Hematopoietic multipotent progenitor cell treated with erythropoietin and hydrocortisone succinate and interleukin-3 and kit ligand, for 6 days (in vitro differentiated cells): ENCODE data around the gene IFI30.

Experiments used
- DNase-seq: peaks from one replicate; pipeline ENCODE4 v3.0.0-alpha.2; 2015

IFI30 gene

DNA sequence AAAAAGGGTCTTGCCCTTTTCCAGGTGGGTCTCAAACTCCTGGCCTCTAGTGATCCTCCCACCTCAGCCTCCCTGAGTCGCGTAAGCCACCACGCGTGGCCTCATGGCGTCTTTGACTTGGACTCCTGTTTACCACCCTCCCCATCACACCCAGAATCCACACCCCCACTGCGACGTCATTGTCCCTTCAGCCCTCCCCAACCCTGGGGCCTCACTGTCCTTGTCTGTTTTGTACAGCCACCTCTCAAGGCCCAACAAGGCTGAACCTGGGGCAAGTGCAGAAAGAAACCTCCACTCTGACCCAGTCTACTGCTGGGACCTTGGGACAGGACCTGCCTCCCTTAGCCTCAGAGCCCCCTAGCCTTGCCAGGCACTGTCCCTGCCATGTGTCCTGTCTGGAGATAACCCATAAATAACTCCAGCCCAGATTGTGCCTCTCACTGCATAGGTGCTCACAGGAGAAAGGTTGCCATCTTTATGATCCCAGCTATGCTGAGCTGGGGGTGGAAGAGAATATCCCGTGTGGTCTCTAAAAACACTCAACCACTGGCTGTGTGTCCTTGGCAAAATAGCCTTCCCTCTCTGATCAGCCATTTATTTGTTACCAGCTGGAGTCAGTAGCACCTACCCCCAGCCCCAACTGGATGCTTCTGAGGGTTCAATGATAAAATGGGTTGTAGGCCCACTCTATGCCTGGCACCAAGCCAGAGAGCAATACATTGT, 1.8 kb upstream of the IFI30 start:
- DNase-seq, result peak; percentile 35

- DNase-seq, result no peak
Measured at GRCh38 chr19:18172331-18173053, 1.1 kb upstream of the IFI30 start.

GRCh38 chr19:18173054-18173571, 500 bp upstream of the IFI30 start:
- DNase-seq, result peak; percentile 37

DNA sequence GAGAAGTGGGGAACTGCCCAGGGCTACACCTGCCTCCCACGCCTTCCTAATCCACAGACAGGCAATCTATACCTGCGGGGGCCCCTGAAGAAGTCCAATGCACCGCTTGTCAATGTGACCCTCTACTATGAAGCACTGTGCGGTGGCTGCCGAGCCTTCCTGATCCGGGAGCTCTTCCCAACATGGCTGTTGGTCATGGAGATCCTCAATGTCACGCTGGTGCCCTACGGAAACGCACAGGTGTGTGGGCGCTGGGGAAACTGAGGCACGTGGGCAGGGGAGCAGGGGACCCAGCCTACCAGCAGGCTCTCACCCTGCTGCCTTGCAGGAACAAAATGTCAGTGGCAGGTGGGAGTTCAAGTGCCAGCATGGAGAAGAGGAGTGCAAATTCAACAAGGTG, 1.4 kb downstream of the IFI30 start:
- DNase-seq, result no peak

DNA sequence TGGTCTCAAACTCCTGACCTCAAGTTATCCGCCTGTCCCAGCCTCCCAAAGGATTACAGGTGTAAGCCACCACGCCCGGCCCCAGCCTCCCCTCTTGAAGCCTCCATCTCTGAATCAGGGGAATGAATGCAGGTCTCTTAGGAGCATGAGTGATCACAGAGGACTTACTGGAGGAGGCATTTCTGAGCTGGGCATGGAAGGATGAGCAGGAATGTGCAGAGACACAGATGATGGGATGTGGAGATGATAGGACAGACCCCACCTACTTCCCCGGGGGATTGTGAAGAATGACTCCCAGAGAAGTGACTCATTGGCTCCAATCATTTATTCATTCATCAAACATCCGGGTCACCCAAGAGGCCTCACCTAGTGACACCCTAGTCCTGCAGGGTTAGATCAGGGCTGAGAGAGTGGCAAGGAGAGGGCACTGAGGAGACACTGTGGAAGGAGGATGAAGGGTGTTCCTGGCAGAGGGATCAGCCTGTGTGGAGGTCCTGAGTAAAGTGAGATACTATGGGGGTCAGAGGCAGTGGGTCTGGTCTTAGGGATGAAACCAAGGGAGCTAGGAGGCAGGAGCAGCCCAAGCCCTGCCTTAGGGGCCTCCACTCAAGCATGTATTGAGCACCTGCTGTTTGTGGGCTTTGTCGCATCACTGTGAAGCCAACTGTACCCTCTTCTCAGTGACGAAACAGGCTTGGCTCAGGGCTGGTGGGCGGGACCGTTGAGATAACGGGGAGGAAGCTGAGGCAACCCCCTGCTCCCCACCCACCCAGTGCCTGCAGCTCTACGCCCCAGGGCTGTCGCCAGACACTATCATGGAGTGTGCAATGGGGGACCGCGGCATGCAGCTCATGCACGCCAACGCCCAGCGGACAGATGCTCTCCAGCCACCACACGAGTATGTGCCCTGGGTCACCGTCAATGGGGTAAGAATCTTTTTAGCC, 3.0 kb downstream of the IFI30 start:
- peak; percentile 65 for DNase-seq

DNA sequence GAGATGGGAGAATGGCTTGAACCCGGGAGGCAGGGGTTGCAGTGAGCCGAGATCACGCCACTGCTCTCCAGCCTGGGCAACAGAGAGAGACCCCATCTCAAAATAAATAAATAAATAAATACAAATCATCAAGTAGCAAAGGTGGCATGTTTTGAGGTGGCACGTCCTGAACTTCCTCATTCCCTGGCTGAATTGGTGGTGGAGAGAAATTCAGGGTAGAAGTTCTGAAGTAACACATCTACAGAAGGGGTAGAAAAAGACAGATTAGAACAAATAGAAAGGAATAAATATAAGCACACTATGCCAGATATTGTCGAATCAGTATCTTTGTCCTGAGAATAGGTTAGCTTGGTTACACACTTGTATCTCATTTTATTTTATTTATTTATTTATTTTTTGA, 6.3 kb downstream of the IFI30 start:
- DNase-seq, result no peak

DNA sequence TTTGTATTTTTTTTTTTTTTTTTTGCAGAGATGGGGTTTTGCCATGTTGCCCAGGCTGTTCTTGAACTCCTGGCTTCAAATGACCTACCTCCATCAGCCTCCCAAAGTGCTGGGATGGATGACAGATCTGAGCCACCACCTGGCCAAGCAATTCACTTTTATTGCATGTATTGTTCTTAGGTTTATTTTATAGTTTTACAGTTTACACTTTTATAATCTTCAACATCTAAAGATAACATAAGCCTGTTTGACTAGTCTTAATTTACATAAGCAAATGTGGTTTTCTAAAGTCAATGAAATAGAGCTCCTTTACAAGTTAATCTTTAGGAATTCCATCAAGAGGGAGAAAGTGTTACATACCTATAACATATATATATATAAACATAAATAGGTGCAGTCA, 9.9 kb downstream of the IFI30 start:
- DNase-seq, result no peak

GRCh38 chr19:18185538-18185937, 11.9 kb downstream of the IFI30 start:
- no peak for DNase-seq

DNA sequence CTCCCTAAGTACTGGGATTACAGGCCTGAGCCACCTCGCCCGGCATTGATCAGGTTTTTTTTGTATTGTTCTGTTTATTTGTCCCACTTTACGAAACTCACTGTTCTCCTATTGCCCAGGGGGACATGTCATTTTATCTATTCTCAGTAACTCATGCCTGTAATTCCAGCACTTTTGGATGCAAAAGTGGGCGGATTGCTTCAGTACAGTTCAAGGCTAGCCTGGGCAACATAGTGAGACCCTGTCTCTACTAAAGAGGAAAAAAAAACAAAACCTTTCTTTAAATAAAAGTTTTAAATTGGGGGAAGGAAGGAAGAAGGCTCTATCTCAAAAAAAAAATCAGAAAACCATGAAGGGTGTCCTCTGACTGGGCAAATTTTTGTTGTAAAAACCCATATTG, 16.7 kb downstream of the IFI30 start:
- DNase-seq, result no peak

DNA sequence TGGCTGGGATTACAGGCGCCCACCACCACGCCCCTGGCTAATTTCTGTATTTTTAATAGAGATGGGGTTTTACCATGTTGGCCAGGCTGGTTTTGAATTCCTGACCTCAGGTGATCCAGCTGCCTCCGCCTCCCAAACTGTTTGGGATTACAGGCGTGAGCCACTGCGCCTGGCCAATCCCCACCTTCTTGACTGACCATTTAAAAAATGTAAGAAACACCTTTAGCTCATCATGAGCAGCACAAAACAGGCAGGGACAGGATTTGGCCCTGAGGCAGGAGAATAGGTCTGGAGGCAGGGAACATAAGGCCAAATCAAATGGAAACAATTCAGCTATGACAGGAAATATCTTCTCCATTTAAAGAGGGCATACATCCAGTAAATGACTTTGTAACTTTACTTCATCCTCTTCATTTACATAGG, 18.0 kb downstream of the IFI30 start:
- DNase-seq, result no peak

GRCh38 chr19:18192673-18193387, 19.2 kb downstream of the IFI30 start, which contains the start of gene MPV17L2:
Gene MPV17L2, plus strand, starts transcription at chr19:18193218. Its CDS starts 64 bp downstream, at chr19:18193282.
- DNase-seq, result peak; percentile 100

DNA sequence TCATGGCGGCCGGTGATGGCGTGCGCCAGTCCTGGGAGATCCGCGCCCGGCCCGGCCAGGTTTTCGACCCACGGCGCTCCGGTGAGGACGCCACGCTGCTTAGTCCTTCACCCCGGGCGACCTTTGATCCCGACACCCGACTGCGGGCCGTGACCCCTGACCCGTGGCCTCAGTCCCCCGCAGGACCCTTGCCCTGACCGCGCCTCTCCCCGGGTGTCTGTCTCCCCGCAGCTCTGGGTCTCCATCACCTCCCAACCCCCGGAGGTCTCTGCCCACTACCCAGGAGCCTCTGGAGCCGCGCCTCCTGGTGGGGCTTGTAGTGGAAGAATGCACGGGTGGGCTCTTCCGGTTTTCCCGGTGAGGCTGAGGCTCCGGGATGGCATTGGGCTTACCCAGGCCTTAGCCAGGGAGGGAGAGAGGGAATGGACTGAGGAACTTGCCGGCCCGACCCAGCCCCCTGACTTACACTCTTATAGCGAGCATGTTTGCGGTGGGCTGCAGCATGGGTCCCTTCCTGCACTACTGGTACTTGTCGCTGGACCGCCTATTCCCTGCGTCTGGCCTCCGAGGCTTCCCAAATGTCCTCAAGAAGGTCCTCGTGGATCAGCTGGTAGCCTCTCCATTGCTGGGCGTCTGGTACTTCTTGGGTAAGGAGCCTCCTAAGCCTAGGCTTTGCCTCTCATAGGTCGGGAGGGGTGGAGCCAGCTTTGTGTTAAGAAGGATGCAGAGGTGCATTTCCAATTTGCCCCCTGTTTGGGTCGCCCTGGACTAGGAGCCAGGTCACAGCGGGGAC, 20.0 kb downstream of the IFI30 start:
- peak; percentile 52 for DNase-seq

DNA sequence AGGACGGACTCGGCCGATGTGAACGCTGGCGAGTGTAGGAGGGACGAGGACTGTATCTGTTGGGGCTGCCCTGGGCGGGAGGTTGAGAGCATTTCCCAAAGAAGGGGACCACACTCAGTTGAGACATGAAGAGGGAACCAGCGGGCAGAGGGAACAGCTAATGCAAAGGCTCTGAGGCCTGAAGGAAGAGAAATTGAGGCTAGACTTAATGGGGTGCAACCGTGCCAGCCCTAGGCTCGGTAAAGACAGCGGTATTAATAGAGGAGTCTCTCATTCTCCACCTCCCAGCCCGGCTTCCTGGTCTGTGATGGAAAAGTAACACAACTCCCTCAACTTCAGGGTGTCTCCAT, 20.5 kb downstream of the IFI30 start:
- no peak for DNase-seq

GRCh38 chr19:18194554-18195238, 21.1 kb downstream of the IFI30 start:
- DNase-seq, result peak; percentile 61

DNA sequence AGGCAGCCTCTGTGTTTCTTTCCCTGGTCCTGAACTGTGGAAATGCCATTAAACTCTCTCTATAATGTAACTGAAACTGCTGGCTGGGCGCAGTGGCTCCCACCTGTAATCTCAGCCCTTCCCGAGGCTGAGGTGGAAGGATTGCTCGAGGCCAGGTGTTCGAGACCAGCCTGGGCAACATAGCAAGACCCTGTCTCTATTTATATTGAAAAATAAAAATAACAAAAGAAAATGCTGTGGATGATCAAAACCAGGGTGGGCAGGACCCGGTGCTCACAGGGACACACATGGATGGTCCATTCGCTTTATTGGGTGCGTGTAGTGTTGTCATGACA, 22.9 kb downstream of the IFI30 start:
- no peak for DNase-seq

DNA sequence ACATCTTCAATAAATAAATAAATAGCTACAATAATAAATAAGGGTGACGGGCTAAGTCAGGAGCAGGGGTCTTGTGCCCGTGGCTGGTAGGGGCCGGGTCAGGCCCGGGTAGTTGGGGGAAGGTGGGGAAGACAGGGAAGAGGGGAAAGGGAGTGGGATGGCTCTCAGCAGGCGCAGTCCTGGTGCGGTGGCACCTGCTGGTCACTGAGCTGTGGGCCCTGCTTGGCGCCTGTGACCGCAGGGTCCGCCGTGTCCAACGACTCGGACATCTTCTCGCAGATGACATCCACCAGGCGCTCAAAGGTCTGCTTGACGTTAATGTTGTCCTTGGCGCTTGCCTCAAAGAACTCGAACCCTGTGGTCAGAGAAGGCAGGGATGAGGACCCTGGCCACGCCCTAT, 23.7 kb downstream of the IFI30 start:
- no peak for DNase-seq

DNA sequence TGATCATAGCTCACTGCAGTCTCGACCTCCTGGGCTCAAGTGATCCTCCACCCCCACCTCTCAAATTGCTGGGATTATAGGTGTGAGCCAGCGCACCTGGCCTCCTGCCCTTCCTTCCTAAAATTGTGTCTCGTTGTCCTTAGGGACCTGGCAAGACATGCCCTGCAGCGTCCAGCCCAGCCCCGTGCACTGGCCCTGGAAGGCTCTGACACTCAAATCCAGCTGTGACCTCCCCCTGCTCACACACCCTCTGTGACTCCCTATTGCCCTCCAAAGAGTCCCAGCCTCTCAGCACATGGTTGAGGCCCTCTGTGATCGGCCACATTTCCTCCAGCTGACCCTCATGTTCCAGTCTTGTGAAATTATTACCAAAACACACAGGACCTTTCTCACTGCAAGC, 24.3 kb downstream of the IFI30 start:
- DNase-seq, result no peak

GRCh38 chr19:18198374-18198773, 24.8 kb downstream of the IFI30 start:
- DNase-seq, result no peak

- no peak for DNase-seq
Measured at GRCh38 chr19:18202397-18202777, 28.8 kb downstream of the IFI30 start.

GRCh38 chr19:18202778-18203407, 29.3 kb downstream of the IFI30 start:
- DNase-seq, result peak; percentile 41

DNA sequence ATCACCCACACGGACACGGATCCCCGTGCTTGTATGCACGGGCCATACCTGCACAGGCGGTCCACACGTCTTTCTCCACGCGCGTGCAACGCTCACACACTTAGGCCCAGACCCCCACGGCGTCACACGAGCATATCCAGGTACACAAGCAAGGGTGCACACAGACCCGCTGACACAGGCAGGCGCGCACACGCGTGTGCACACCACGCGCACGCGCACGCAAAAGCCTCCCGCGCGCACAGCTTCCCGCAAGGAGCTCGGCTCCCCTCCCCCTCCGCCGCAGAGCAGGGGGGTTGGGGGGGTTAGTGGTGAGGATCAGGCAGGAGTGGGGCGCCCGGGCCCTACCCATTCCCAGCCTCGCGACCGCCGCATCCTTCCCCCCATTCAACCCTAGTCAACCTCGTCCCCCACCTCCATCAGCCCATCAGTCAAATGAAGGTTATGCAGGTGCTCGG, 29.8 kb downstream of the IFI30 start:
- peak; percentile 29 for DNase-seq
